Measurements from ENCODE around the gene PLCB2. TPM values are rescaled to one million over a fixed set of nuclear protein-coding genes. Genes with fewer than 3 reads are reported as not detected.

PLCB2 gene
- polyA plus RNA-seq, 1 donor from 2014 or later: 7.4 TPM

DNA sequence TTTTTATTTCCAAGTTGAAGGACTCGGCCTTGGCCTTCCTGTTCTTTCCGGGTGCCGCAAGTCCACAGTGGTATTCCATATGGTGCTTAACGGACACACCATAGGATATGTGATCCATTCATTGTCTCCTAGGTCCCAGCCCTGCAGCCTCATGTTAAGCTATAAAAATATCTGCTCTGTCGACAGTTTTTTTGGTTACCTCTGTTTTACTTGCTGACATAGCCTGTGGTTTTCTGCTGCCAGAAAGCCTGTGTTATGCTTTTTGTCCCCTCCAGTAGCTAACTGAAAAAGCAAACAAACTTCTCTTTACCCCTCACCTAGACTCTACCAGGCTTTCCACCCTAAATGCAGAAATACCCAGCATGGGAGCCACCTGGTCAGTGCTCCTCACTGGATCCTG is 21.0 kb upstream of the PLCB2 start:
- Histone ChIP-seq H3K9me3 (ENCODE audit: low read length) (no peaks in the 10 kb centered on the region), H3K9ac (ENCODE audit: low read length) (no peak overlapping the region), H3K79me2 (replicated peaks; ENCODE audit: insufficient read depth, low read length) (peaks cover 6% of the 10 kb centered on the region), H3K9me2 (ENCODE audit: insufficient read depth, low read length) (no peaks in the 10 kb centered on the region), H3K4me3 (ENCODE audit: low read length) (no peak overlapping the region), H3K27ac (ENCODE audit: low read length) (no peak overlapping the region), H4K20me1 (ENCODE audit: insufficient read depth) (no peaks in the 10 kb centered on the region), H3K27me3 (ENCODE audit: insufficient read depth, low read depth, low read length) (no peaks in the 10 kb centered on the region), H2AFZ (ENCODE audit: low read depth, low read length) (no peak overlapping the region), H3K36me3 (ENCODE audit: insufficient read depth, low read length) (no peaks in the 10 kb centered on the region), H3K4me2 (ENCODE audit: low read length) (no peak overlapping the region), H3F3A (ENCODE audit: insufficient read depth, low read length, poor library complexity, severe bottlenecking) (no peaks in the 10 kb centered on the region)
- no peak for TF ChIP-seq RAD21 (conservative IDR thresholded peaks at IDR 0.05)

DNA sequence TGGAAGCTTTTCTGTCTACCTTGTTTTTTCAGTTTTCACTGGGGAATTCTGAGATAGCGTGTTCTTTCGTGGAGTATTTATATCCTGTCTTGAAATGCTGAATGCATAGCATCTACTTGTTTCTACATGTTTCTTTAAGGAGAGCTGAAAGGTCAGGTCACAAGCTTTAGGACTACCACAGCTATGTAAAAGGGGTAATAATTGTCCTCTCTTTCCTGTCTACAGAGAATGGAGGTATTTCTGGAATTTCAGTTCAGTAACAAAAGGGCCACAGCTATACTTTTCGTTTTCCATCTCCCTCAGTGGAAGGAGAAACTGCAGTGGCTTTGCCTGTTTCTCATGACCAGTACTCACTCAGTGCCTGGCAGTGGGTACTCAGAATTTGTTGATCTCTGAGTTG is 20.4 kb upstream of the PLCB2 start:
- H4K20me1 ChIP-seq (ENCODE audit: insufficient read depth): no peaks in the 10 kb centered on the region
- H3F3A ChIP-seq (ENCODE audit: insufficient read depth, low read length, poor library complexity, severe bottlenecking): no peaks in the 10 kb centered on the region
- TF ChIP-seq RAD21 (conservative IDR thresholded peaks at IDR 0.05) (no peak), SMC3 (conservative IDR thresholded peaks at IDR 0.05; ENCODE audit: poor library complexity) (no peak), EZH2 (IDR thresholded peaks at IDR 0.05; ENCODE audit: borderline replicate concordance, insufficient read depth, low read length, poor library complexity, severe bottlenecking) (no peak)
- TF ChIP-seq, protein P1, sequence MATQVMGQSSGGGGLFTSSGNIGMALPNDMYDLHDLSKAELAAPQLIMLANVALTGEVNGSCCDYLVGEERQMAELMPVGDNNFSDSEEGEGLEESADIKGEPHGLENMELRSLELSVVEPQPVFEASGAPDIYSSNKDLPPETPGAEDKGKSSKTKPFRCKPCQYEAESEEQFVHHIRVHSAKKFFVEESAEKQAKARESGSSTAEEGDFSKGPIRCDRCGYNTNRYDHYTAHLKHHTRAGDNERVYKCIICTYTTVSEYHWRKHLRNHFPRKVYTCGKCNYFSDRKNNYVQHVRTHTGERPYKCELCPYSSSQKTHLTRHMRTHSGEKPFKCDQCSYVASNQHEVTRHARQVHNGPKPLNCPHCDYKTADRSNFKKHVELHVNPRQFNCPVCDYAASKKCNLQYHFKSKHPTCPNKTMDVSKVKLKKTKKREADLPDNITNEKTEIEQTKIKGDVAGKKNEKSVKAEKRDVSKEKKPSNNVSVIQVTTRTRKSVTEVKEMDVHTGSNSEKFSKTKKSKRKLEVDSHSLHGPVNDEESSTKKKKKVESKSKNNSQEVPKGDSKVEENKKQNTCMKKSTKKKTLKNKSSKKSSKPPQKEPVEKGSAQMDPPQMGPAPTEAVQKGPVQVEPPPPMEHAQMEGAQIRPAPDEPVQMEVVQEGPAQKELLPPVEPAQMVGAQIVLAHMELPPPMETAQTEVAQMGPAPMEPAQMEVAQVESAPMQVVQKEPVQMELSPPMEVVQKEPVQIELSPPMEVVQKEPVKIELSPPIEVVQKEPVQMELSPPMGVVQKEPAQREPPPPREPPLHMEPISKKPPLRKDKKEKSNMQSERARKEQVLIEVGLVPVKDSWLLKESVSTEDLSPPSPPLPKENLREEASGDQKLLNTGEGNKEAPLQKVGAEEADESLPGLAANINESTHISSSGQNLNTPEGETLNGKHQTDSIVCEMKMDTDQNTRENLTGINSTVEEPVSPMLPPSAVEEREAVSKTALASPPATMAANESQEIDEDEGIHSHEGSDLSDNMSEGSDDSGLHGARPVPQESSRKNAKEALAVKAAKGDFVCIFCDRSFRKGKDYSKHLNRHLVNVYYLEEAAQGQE (IDR thresholded peaks at IDR 0.05; ENCODE audit: borderline replicate concordance): no peak
- TF ChIP-seq, protein P2, sequence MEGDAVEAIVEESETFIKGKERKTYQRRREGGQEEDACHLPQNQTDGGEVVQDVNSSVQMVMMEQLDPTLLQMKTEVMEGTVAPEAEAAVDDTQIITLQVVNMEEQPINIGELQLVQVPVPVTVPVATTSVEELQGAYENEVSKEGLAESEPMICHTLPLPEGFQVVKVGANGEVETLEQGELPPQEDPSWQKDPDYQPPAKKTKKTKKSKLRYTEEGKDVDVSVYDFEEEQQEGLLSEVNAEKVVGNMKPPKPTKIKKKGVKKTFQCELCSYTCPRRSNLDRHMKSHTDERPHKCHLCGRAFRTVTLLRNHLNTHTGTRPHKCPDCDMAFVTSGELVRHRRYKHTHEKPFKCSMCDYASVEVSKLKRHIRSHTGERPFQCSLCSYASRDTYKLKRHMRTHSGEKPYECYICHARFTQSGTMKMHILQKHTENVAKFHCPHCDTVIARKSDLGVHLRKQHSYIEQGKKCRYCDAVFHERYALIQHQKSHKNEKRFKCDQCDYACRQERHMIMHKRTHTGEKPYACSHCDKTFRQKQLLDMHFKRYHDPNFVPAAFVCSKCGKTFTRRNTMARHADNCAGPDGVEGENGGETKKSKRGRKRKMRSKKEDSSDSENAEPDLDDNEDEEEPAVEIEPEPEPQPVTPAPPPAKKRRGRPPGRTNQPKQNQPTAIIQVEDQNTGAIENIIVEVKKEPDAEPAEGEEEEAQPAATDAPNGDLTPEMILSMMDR (IDR thresholded peaks at IDR 0.05; ENCODE audit: poor library complexity, severe bottlenecking): no peak
- peak overlapping the region; percentile 44 for H3K4me2 ChIP-seq (ENCODE audit: low read length)
- peaks cover 6% of the 10 kb centered on the region for H3K79me2 ChIP-seq (replicated peaks; ENCODE audit: insufficient read depth, low read length)
- no peaks in the 10 kb centered on the region for H3K27me3 ChIP-seq (ENCODE audit: insufficient read depth, low read depth, low read length)
- no peaks in the 10 kb centered on the region for H3K36me3 ChIP-seq (ENCODE audit: insufficient read depth, low read length)
- H3K27ac ChIP-seq (ENCODE audit: low read length): no peak overlapping the region
- no peaks in the 10 kb centered on the region for H3K9me2 ChIP-seq (ENCODE audit: insufficient read depth, low read length)
- H2AFZ ChIP-seq (ENCODE audit: low read depth, low read length): no peak overlapping the region
- peak overlapping the region; percentile 77 for H3K4me3 ChIP-seq (ENCODE audit: low read length)
- no peaks in the 10 kb centered on the region for H3K9me3 ChIP-seq (ENCODE audit: low read length)
- no peak overlapping the region for H3K9ac ChIP-seq (ENCODE audit: low read length)

DNA sequence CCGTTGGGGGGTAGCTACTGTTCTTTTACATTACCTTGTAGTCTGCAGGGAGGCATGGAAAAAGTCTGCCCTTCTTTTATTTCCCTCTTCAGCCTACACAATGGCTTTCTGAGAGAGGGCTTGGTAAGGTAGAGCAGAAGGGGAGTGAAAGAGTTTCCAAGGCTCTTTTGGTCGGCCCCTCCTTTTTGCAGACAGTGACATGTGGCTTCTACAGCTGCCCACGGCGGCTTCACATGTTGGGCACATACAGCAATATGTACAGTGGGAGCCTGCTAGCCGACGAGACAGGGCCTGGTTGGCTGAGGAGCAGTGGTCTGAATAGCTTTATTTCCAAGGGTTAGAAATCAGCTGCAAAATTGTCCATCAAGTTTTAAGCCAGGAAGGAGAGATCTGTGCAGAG is 19.7 kb upstream of the PLCB2 start:
- peak overlapping the region; percentile 44 for H3K4me2 ChIP-seq (ENCODE audit: low read length)
- H3K27me3 ChIP-seq (ENCODE audit: insufficient read depth, low read depth, low read length): no peaks in the 10 kb centered on the region
- no peak overlapping the region for H3K27ac ChIP-seq (ENCODE audit: low read length)
- no peaks in the 10 kb centered on the region for H3K36me3 ChIP-seq (ENCODE audit: insufficient read depth, low read length)
- H3K9ac ChIP-seq (ENCODE audit: low read length): no peak overlapping the region
- peak; percentile 16 for TF ChIP-seq MXI1 (conservative IDR thresholded peaks at IDR 0.05; ENCODE audit: poor library complexity, severe bottlenecking)
- TF ChIP-seq TAF1 (IDR thresholded peaks at IDR 0.05; ENCODE audit: low read depth): no peak
- no peaks in the 10 kb centered on the region for H3F3A ChIP-seq (ENCODE audit: insufficient read depth, low read length, poor library complexity, severe bottlenecking)
- H3K9me3 ChIP-seq (ENCODE audit: low read length): no peaks in the 10 kb centered on the region
- peak overlapping the region; percentile 77 for H3K4me3 ChIP-seq (ENCODE audit: low read length)
- peaks cover 6% of the 10 kb centered on the region for H3K79me2 ChIP-seq (replicated peaks; ENCODE audit: insufficient read depth, low read length)
- no peaks in the 10 kb centered on the region for H3K9me2 ChIP-seq (ENCODE audit: insufficient read depth, low read length)
- H4K20me1 ChIP-seq (ENCODE audit: insufficient read depth): no peaks in the 10 kb centered on the region
- H2AFZ ChIP-seq (ENCODE audit: low read depth, low read length): no peak overlapping the region
